HG02571 (cell line): ENCODE data around the gene PITX1.
"Not testable (repeated sequence)": the region's sequence is repeated elsewhere in the genome, so short reads cannot be mapped to it uniquely, and the experiment has no call there.

Experiments
- ATAC-seq: cut with Tn5 transposase; IDR thresholded peaks from one replicate; pipeline ENCODE4 v1.9.1; 2021; ENCODE audit warnings: mild to moderate bottlenecking, moderate library complexity; ENCODE audit not compliant: unreplicated experiment

Gene PITX1

GRCh38 chr5:135011355-135012032 lies 22.5 kb downstream of the PITX1 start:
- ATAC-seq = no peak

GRCh38 chr5:135010502-135011354 lies 23.3 kb downstream of the PITX1 start:
- no peak for ATAC-seq

GRCh38 chr5:135009736-135010501 lies 24.1 kb downstream of the PITX1 start:
- ATAC-seq = no peak

GRCh38 chr5:135008981-135009735 lies 24.9 kb downstream of the PITX1 start:
- no peak for ATAC-seq

GRCh38 chr5:135008556-135008955 lies 25.5 kb downstream of the PITX1 start:
- no peak for ATAC-seq

GRCh38 chr5:135007749-135008363 lies 26.2 kb downstream of the PITX1 start:
- ATAC-seq = no peak

- no peak for ATAC-seq
Observed at GRCh38 chr5:135007305-135007704, 26.7 kb downstream of the PITX1 start.

- ATAC-seq = no peak
Observed at GRCh38 chr5:135005076-135005475, 29.0 kb downstream of the PITX1 start.

- no peak for ATAC-seq
Observed at GRCh38 chr5:135004376-135004775, 29.7 kb downstream of the PITX1 start.

- ATAC-seq = not testable (repeated sequence)
Observed at GRCh38 chr5:134998068-134998467, 36.0 kb downstream of the PITX1 start.

GRCh38 chr5:134997015-134997414 lies 37.0 kb downstream of the PITX1 start:
- no peak for ATAC-seq

GRCh38 chr5:134995850-134996402 lies 38.1 kb downstream of the PITX1 start:
- ATAC-seq = no peak

- ATAC-seq = no peak
Observed at GRCh38 chr5:134994560-134995156, 39.4 kb downstream of the PITX1 start.

GRCh38 chr5:134993161-134993560 lies 40.9 kb downstream of the PITX1 start:
- no peak for ATAC-seq

GRCh38 chr5:134992148-134992547 lies 41.9 kb downstream of the PITX1 start:
- ATAC-seq = no peak

- ATAC-seq = not testable (repeated sequence)
Observed at GRCh38 chr5:134990183-134990582, 43.8 kb downstream of the PITX1 start.

- no peak for ATAC-seq
Observed at GRCh38 chr5:134989266-134989830, 44.7 kb downstream of the PITX1 start.

- ATAC-seq = no peak
Observed at GRCh38 chr5:134982230-134982629, 51.8 kb downstream of the PITX1 start.

GRCh38 chr5:134979416-134979815 lies 54.6 kb downstream of the PITX1 start:
- ATAC-seq = no peak
